Panc1 (cell line): ENCODE measurements around the gene TMEM123. TPM values are rescaled to one million over a fixed set of nuclear protein-coding genes. Genes with fewer than 3 reads are reported as not detected.

ENCODE experiments used
- ATAC-seq: fragments of 200-7000 bp; cut with Tn5 transposase; 2 replicates; pipeline ENCODE4 v1.9.1; 2020; ENCODE audit warnings: mild to moderate bottlenecking, moderate library complexity
- BruUV-seq: library from RNA; stranded (reverse); fragments of 400-500 nt; replicated peaks from 2 replicates; lab custom pipeline; 2021; lab: Mats Ljungman, UMichigan
- CTCF ChIA-PET: fragments of 300-600 bp; sonication (Branson Sonifier 250); formaldehyde crosslinking; loops from one replicate; lab custom pipeline; 2022; ENCODE audit warnings: antibody characterized with exemption; lab: Charles Lee
- POLR2A ChIA-PET: fragments of 300-600 bp; sonication (Branson Sonifier 250); formaldehyde crosslinking; loops from one replicate; lab custom pipeline; 2022; ENCODE audit warnings: antibody characterized with exemption; lab: Charles Lee
- DNase-seq: peaks from one replicate; pipeline ENCODE4 v3.0.0-alpha.2; 2010; ENCODE audit warnings: low read depth, low spot score
- H3K27ac ChIP-seq: 2 replicates; pipeline ENCODE4 v1.5.1; 2011; ENCODE audit warnings: mild to moderate bottlenecking, low read length, inconsistent platforms
- H3K27me3 ChIP-seq: fragments of 200-500 bp; sonication (Bioruptor generic); 2 replicates; pipeline ENCODE4 v1.6.0; 2014; ENCODE audit warnings: low read length, inconsistent platforms; ENCODE audit not compliant: control insufficient read depth, insufficient read depth
- H3K36me3 ChIP-seq: fragments of 200-500 bp; sonication (Bioruptor generic); 2 replicates; pipeline ENCODE4 v1.5.1; 2014; ENCODE audit warnings: inconsistent platforms, mild to moderate bottlenecking, low read length, moderate library complexity; ENCODE audit not compliant: control insufficient read depth, insufficient read depth
- H3K4me1 ChIP-seq: 2 replicates; pipeline ENCODE4 v1.5.1; 2011; ENCODE audit warnings: inconsistent platforms, mild to moderate bottlenecking, low read length, moderate library complexity; ENCODE audit not compliant: control insufficient read depth, insufficient read depth
- H3K4me3 ChIP-seq, 2 experiments: 2 replicates each; pipeline ENCODE4 v1.5.1; 2011 to 2012; ENCODE audit warnings: low read depth in 2 of 2, low read length in 2 of 2, mild to moderate bottlenecking in 2 of 2, inconsistent platforms in 1 of 2, moderate library complexity in 1 of 2
- H3K9me3 ChIP-seq: fragments of 200-500 bp; sonication (Bioruptor generic); 2 replicates; pipeline ENCODE4 v1.5.1; 2014; ENCODE audit warnings: low read depth, mild to moderate bottlenecking, inconsistent platforms, low read length, moderate library complexity; ENCODE audit not compliant: control insufficient read depth, insufficient read depth
- POLR2AphosphoS5 ChIP-seq: IDR thresholded peaks from 2 replicates; pipeline ENCODE4 v1.6.1; 2012; ENCODE audit warnings: mild to moderate bottlenecking, low read depth, low read length, moderate library complexity
- SIN3A ChIP-seq: IDR thresholded peaks from 2 replicates; pipeline ENCODE4 v1.6.1; 2012; ENCODE audit warnings: low read depth, mild to moderate bottlenecking, low read length, moderate library complexity, borderline replicate concordance; ENCODE audit not compliant: insufficient read depth
- TCF7L2 ChIP-seq: IDR thresholded peaks from 2 replicates; pipeline ENCODE4 v1.6.1; 2011; ENCODE audit warnings: mild to moderate bottlenecking, low read depth, low read length, inconsistent platforms
- in situ Hi-C: cut with HindIII; loops from 2 replicates; pipeline ENCODE4 v1.10.0; 2016; ENCODE audit warnings: low sequenced_read_pairs, low pct_unique_long_range_greater_than_20kb
- intact Hi-C: fragments of 100-400 bp; cut with micrococcal nuclease; formaldehyde crosslinking; loops from one replicate; pipeline ENCODE4 v1.10.0; 2022; ENCODE audit not compliant: unreplicated experiment
- total RNA-seq: library from RNA; stranded (reverse); gene quantifications from one replicate; pipeline ENCODE4 v1.2.1, GENCODE V29; 2021; ENCODE audit not compliant: unreplicated experiment
- TF ChIP-seq, protein P1 (sequence below): fragments of 450-650 bp; IDR thresholded peaks from 2 replicates; pipeline ENCODE4 v1.5.1; 2017; ENCODE audit warnings: mild to moderate bottlenecking
- TF ChIP-seq, protein P2 (sequence below), 2 experiments: IDR thresholded peaks; 2 replicates each; pipeline ENCODE4 v1.6.1; 2011 to 2012; ENCODE audit warnings: low read depth in 2 of 2, control low read depth in 1 of 2, low read length in 1 of 2, mild to moderate bottlenecking in 1 of 2, moderate library complexity in 1 of 2; ENCODE audit not compliant: insufficient read depth in 1 of 2

TMEM123 gene
- total RNA-seq, 1 experiment from 2014 or later, result 383 TPM

DNA sequence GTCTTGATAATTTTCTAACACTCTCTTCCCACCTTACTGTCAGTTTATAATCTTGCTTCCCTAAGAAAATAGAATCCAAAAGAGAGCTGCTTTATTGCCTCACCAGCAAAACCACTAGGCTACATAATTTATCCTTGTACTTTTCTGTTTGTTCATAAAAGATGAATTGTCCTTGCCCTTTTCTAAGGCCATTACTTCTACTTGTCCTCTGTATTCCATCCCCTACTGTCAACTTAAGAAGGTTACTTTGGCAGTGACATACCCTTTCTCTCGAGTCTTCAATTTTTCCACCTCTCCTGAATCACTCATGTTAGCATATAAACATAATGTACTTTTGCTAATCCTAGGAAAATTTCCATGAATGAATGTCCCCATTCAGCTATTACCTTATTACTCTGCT, 87.6 kb downstream of the TMEM123 start:
- no peak for DNase-seq
- in situ Hi-C loops (no loop called here), intact Hi-C loops (no loop called here)
- ChIA-PET CTCF (no interaction called here), POLR2A (no interaction called here)
- Histone ChIP-seq H3K9me3 (no peaks in the 10 kb centered on the region), H3K27ac (no peak overlapping the region), H3K27me3 (no peaks in the 10 kb centered on the region), H3K36me3 (peaks cover 65% of the 10 kb centered on the region), H3K4me1 (no peaks in the 10 kb centered on the region), H3K4me3 (no peak overlapping the region)
- TSS peak; percentile 6 for BruUV-seq
- ATAC-seq, result no peak
- TF ChIP-seq POLR2AphosphoS5, result no peak
- TF ChIP-seq TCF7L2, result no peak
- TF ChIP-seq SIN3A, result no peak
- TF ChIP-seq, protein P1, sequence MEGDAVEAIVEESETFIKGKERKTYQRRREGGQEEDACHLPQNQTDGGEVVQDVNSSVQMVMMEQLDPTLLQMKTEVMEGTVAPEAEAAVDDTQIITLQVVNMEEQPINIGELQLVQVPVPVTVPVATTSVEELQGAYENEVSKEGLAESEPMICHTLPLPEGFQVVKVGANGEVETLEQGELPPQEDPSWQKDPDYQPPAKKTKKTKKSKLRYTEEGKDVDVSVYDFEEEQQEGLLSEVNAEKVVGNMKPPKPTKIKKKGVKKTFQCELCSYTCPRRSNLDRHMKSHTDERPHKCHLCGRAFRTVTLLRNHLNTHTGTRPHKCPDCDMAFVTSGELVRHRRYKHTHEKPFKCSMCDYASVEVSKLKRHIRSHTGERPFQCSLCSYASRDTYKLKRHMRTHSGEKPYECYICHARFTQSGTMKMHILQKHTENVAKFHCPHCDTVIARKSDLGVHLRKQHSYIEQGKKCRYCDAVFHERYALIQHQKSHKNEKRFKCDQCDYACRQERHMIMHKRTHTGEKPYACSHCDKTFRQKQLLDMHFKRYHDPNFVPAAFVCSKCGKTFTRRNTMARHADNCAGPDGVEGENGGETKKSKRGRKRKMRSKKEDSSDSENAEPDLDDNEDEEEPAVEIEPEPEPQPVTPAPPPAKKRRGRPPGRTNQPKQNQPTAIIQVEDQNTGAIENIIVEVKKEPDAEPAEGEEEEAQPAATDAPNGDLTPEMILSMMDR, result no peak
- TF ChIP-seq, protein P2, sequence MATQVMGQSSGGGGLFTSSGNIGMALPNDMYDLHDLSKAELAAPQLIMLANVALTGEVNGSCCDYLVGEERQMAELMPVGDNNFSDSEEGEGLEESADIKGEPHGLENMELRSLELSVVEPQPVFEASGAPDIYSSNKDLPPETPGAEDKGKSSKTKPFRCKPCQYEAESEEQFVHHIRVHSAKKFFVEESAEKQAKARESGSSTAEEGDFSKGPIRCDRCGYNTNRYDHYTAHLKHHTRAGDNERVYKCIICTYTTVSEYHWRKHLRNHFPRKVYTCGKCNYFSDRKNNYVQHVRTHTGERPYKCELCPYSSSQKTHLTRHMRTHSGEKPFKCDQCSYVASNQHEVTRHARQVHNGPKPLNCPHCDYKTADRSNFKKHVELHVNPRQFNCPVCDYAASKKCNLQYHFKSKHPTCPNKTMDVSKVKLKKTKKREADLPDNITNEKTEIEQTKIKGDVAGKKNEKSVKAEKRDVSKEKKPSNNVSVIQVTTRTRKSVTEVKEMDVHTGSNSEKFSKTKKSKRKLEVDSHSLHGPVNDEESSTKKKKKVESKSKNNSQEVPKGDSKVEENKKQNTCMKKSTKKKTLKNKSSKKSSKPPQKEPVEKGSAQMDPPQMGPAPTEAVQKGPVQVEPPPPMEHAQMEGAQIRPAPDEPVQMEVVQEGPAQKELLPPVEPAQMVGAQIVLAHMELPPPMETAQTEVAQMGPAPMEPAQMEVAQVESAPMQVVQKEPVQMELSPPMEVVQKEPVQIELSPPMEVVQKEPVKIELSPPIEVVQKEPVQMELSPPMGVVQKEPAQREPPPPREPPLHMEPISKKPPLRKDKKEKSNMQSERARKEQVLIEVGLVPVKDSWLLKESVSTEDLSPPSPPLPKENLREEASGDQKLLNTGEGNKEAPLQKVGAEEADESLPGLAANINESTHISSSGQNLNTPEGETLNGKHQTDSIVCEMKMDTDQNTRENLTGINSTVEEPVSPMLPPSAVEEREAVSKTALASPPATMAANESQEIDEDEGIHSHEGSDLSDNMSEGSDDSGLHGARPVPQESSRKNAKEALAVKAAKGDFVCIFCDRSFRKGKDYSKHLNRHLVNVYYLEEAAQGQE (IDR thresholded peaks at IDR 0.05; ENCODE audit: insufficient read depth in 1 of 2, low read depth in 2 of 2, low read length in 1 of 2), result no peak

DNA sequence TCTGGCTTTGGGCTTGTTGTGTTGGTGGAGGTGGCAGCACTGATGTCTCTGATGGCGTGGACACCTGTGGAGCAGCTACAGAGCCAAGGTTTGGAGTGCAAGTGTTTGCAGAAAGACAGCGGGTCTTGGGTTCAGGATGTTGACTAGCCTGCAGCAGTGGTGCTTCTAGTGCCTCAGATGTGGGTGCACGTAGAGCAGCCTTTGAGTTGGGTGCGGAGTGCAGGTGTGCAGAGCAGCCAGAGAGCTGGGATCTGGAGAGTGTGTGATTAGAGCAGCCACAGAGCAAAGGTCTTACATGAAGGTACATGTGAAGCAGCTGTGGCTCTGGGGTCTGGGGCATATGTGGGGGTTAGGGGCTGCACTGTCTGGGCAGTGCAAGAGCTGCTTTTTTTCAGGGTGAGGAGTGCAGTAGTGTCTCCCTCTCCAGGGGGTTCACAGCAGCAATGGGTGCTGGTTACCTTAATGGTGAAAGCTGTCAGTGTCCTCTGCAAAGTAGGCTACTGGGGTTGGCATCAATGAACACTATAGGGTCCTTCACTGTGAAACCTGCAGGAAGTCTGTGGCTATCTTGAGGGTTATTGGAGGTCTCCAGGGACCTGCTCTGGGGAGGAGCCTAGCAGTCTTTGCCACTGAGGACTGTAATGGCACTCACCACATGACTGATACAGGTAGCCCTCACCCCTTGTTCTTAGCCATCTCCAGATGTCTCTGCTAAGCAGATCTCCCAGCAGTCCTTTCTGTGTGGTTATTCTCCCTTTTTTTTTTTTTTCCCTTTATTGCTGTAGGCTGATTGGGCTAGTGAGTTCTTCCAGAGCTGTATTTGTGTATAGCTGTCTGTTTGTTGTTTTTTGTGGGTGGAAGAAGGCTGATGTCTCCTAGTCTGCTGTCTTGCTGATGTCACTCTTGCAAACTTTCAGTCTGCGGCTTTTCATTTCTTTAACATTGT, 91.2 kb downstream of the TMEM123 start:
- intact Hi-C loops, result no loop called here
- peak; percentile 61 for ATAC-seq

More for the DNA sequence above, 91.2 kb downstream of the TMEM123 start:
- TF ChIP-seq, protein P2 (IDR thresholded peaks at IDR 0.05; ENCODE audit: insufficient read depth in 1 of 2, low read depth in 2 of 2, low read length in 1 of 2), result no peak
- TF ChIP-seq SIN3A, result no peak
- 0 out of 2 replicates have a peak, but pooled peaks have one; percentile 35 for TF ChIP-seq POLR2AphosphoS5
- TF ChIP-seq, protein P1, result no peak
- no peak for TF ChIP-seq TCF7L2
- no TSS peak for BruUV-seq
- no peaks in the 10 kb centered on the region; the same call in 1 of the 2 replicates for H3K4me1 ChIP-seq
- DNase-seq, result no peak
- CTCF ChIA-PET, result no interaction called here
- in situ Hi-C loops, result no loop called here
- no peak overlapping the region for H3K27ac ChIP-seq
- H3K4me3 ChIP-seq, result no peak overlapping the region
- H3K27me3 ChIP-seq, result no peaks in the 10 kb centered on the region
- POLR2A ChIA-PET, result interaction anchor here (0.6 kb wide), 2 partner anchors 11 to 298 kb away, joined by 4 to 7 read pairs; no protein-coding TSS in a partner anchor
- H3K36me3 ChIP-seq, result peaks cover 53% of the 10 kb centered on the region
- H3K9me3 ChIP-seq, result no peaks in the 10 kb centered on the region
